OCI-LY1 (cell line): Measurements from ENCODE around the gene BTBD1.
"Not testable (repeated sequence)": the region's sequence is repeated elsewhere in the genome, so short reads cannot be mapped to it uniquely, and the experiment has no call there.

Experiments used
- H2AFZ ChIP-seq: fragments of 200-600 bp; sonication (generic), shearing (Covaris generic); 2 replicates; pipeline ENCODE4 v1.6.0; 2014; ENCODE audit warnings: antibody characterized with exemption, mild to moderate bottlenecking, low read length
- H3F3A ChIP-seq: fragments of 200-600 bp; sonication (generic), shearing (Covaris generic); 2 replicates; pipeline ENCODE4 v1.6.0; 2014; ENCODE audit warnings: mild to moderate bottlenecking, antibody characterized with exemption, low read length, moderate library complexity; ENCODE audit not compliant: insufficient read depth
- H3K27ac ChIP-seq: fragments of 200-600 bp; sonication (generic); 2 replicates; pipeline ENCODE4 v1.5.1; 2014; ENCODE audit warnings: low read length, mixed run types, mild to moderate bottlenecking, low read depth; ENCODE audit not compliant: poor library complexity, severe bottlenecking
- H3K27me3 ChIP-seq: fragments of 200-600 bp; sonication (generic); 2 replicates; pipeline ENCODE4 v1.6.0; 2014; ENCODE audit warnings: antibody characterized with exemption, mild to moderate bottlenecking, low read length, moderate library complexity; ENCODE audit not compliant: insufficient read depth
- H3K36me3 ChIP-seq: fragments of 200-600 bp; sonication (generic); 2 replicates; pipeline ENCODE4 v1.6.1; 2014; ENCODE audit warnings: mild to moderate bottlenecking, antibody characterized with exemption, low read length, moderate library complexity, mixed read lengths; ENCODE audit not compliant: insufficient read depth
- H3K4me1 ChIP-seq: fragments of 200-600 bp; sonication (generic); 2 replicates; pipeline ENCODE4 v1.5.1; 2014; ENCODE audit warnings: mild to moderate bottlenecking, low read length, moderate library complexity; ENCODE audit not compliant: insufficient read depth, severe bottlenecking
- H3K4me2 ChIP-seq: fragments of 200-600 bp; sonication (generic), shearing (Covaris generic); 2 replicates; pipeline ENCODE4 v1.6.1; 2014; ENCODE audit warnings: low read length
- H3K4me3 ChIP-seq: fragments of 200-600 bp; sonication (generic); 2 replicates; pipeline ENCODE4 v1.5.1; 2014; ENCODE audit warnings: low read length, low read depth, mild to moderate bottlenecking, mixed read lengths; ENCODE audit not compliant: poor library complexity, severe bottlenecking
- H3K79me2 ChIP-seq: fragments of 200-600 bp; shearing (Covaris generic); 2 replicates; pipeline ENCODE4 v1.6.1; 2016; ENCODE audit warnings: mixed run types, low read length, mixed read lengths; ENCODE audit not compliant: insufficient read depth
- H3K9ac ChIP-seq: fragments of 200-600 bp; sonication (generic), shearing (Covaris generic); 2 replicates; pipeline ENCODE4 v1.6.1; 2014; ENCODE audit warnings: mild to moderate bottlenecking, low read length, mixed read lengths
- H3K9me2 ChIP-seq: fragments of 200-600 bp; sonication (generic), shearing (Covaris generic); 2 replicates; pipeline ENCODE4 v1.6.1; 2014; ENCODE audit warnings: low read depth, mild to moderate bottlenecking, low read length, mixed read lengths
- H3K9me3 ChIP-seq: fragments of 200-600 bp; shearing (Covaris generic); 2 replicates; pipeline ENCODE4 v1.6.1; 2014; ENCODE audit warnings: low read length, mixed read lengths
- H4K20me1 ChIP-seq: fragments of 200-600 bp; sonication (generic), shearing (Covaris generic); 2 replicates; pipeline ENCODE4 v1.6.0; 2016; ENCODE audit warnings: mild to moderate bottlenecking, low read length; ENCODE audit not compliant: insufficient read depth
- EZH2 ChIP-seq: fragments of 200-600 bp; sonication (generic), shearing (Covaris generic); IDR thresholded peaks from 2 replicates; pipeline ENCODE4 v1.8.0; 2017; ENCODE audit warnings: borderline replicate concordance, mixed run types, mild to moderate bottlenecking, antibody characterized with exemption, low read length, moderate library complexity, mixed read lengths
- TF ChIP-seq, protein P1 (sequence below): fragments of 200-600 bp; sonication (generic), shearing (Covaris generic); IDR thresholded peaks from 2 replicates; pipeline ENCODE4 v1.5.1; 2017; ENCODE audit warnings: mild to moderate bottlenecking, antibody characterized with exemption, low read length, moderate library complexity, mixed read lengths

Gene BTBD1

DNA sequence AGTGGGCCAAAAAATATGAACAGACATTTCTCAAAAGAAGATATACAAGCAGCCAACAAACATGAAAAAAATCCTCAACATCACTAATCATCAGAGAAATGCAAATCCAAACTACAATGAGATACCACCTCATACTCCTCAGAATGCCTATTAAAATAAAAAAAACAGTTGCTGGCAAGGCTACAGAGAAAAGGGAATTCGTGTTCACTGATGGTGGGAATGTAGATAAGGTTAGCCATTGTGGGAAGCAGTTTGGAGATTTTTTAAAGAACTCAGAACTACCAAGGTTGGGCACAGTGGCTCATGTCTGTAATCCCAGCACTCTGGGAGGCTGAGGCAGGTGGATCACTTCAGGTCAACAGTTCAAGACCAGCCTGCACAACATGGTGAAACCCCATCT lies 27.8 kb downstream of the BTBD1 start:
- Histone ChIP-seq H3F3A (no peaks in the 10 kb centered on the region), H3K9ac (no peak overlapping the region), H3K9me3 (peaks cover 12% of the 10 kb centered on the region), H2AFZ (no peak overlapping the region), H3K36me3 (peaks cover 86% of the 10 kb centered on the region), H3K27me3 (no peaks in the 10 kb centered on the region), H3K4me2 (no peak overlapping the region), H3K4me3 (no peak overlapping the region), H3K27ac (no peak overlapping the region), H3K9me2 (no peaks in the 10 kb centered on the region), H4K20me1 (no peaks in the 10 kb centered on the region), H3K79me2 (peaks cover 54% of the 10 kb centered on the region), H3K4me1 (no peaks in the 10 kb centered on the region)
- TF ChIP-seq, protein P1, sequence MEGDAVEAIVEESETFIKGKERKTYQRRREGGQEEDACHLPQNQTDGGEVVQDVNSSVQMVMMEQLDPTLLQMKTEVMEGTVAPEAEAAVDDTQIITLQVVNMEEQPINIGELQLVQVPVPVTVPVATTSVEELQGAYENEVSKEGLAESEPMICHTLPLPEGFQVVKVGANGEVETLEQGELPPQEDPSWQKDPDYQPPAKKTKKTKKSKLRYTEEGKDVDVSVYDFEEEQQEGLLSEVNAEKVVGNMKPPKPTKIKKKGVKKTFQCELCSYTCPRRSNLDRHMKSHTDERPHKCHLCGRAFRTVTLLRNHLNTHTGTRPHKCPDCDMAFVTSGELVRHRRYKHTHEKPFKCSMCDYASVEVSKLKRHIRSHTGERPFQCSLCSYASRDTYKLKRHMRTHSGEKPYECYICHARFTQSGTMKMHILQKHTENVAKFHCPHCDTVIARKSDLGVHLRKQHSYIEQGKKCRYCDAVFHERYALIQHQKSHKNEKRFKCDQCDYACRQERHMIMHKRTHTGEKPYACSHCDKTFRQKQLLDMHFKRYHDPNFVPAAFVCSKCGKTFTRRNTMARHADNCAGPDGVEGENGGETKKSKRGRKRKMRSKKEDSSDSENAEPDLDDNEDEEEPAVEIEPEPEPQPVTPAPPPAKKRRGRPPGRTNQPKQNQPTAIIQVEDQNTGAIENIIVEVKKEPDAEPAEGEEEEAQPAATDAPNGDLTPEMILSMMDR: no peak
- TF ChIP-seq EZH2: no peak

DNA sequence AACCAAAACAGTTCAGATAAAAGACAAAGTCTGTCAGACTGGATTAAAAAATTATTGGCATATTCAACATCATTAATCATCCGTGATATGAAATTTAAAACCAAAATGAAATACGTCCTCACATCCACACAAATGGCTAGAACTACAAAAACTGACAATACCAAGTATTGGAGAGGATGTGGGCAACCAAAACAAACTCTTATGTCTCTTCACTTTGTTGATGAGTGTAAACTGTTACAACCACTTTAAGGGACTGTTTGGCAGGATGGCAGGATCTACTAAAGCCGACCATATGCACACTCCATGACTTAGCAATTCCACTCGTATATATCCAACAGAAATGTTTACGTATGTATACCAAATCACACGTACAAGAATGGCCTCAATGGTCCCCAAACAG lies 30.8 kb downstream of the BTBD1 start:
- no peak overlapping the region for H3K4me3 ChIP-seq
- no peaks in the 10 kb centered on the region for H3F3A ChIP-seq
- H3K36me3 ChIP-seq: peaks cover 81% of the 10 kb centered on the region
- no peak overlapping the region for H2AFZ ChIP-seq
- H3K79me2 ChIP-seq: peaks cover 64% of the 10 kb centered on the region
- H3K4me1 ChIP-seq: no peaks in the 10 kb centered on the region
- H3K9me3 ChIP-seq: peaks cover 12% of the 10 kb centered on the region
- H3K9me2 ChIP-seq: no peaks in the 10 kb centered on the region
- no peaks in the 10 kb centered on the region for H3K27me3 ChIP-seq
- no peak overlapping the region for H3K4me2 ChIP-seq
- H4K20me1 ChIP-seq: no peaks in the 10 kb centered on the region
- H3K27ac ChIP-seq: no peak overlapping the region
- TF ChIP-seq EZH2: no peak
- TF ChIP-seq, protein P1: no peak
- H3K9ac ChIP-seq: no peak overlapping the region

DNA sequence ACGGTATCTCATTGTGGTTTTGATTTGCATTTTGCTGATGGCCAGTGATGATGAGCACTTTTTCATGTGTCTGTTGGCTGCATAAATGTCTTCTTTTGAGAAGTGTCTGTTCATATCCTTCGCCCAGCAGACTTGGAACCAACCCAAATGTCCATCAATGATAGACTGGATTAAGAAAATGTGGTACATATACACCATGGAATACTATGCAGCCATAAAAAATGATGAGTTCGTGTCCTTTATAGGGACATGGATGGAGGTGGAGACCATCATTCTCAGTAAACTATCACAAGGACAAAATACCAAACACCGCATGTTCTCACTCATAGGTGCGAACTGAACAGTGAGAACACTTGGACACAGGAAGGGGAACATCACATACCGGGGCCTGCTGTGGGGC lies 35.8 kb downstream of the BTBD1 start:
- not testable (repeated sequence) for H3K4me1 ChIP-seq
- H3K79me2 ChIP-seq: peaks cover 29% of the 10 kb centered on the region

DNA sequence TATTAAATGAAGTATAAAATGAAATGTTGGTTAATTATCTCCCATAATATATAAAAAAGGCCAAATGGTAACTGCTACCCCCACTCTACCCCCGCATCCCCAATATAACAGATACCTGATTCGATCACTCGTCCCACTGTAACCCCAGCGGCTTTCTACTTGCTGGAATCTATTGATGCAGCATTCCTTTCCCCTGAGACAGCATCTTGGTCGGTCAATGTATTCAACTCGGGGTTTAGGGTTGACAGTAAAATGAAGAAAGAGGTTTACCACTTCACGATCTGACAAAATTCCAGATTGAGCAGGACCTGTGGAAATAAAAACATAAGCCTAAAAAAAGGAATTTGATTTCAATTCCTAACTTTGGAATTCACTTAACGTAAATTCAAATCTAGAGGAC lies 37.0 kb downstream of the BTBD1 start:
- Histone ChIP-seq H3K4me1 (no peaks in the 10 kb centered on the region), H4K20me1 (no peaks in the 10 kb centered on the region), H3K27ac (no peak overlapping the region), H3K9ac (no peak overlapping the region), H3F3A (no peaks in the 10 kb centered on the region), H3K4me3 (no peak overlapping the region), H2AFZ (no peak overlapping the region), H3K36me3 (peaks cover 77% of the 10 kb centered on the region), H3K27me3 (no peaks in the 10 kb centered on the region), H3K9me2 (no peaks in the 10 kb centered on the region), H3K9me3 (no peaks in the 10 kb centered on the region), H3K4me2 (no peak overlapping the region), H3K79me2 (peaks cover 17% of the 10 kb centered on the region)
- no peak for TF ChIP-seq EZH2
- TF ChIP-seq, protein P1: no peak

More for the DNA sequence above, 35.8 kb downstream of the BTBD1 start:
- not testable (repeated sequence) for H4K20me1 ChIP-seq, H3K27me3 ChIP-seq, H3K4me2 ChIP-seq, H3K9me3 ChIP-seq, H2AFZ ChIP-seq, H3K27ac ChIP-seq, H3K4me3 ChIP-seq, H3K9ac ChIP-seq, H3K9me2 ChIP-seq, H3F3A ChIP-seq
- H3K36me3 ChIP-seq: peaks cover 77% of the 10 kb centered on the region
